Tongue (tissue), 2 donors: ENCODE data around the gene BCL2L1. TPM values are rescaled to one million over a fixed set of nuclear protein-coding genes. Genes with fewer than 3 reads are reported as not detected.

ENCODE experiments used
- DNase-seq: peaks from one replicate; pipeline ENCODE4 v3.0.0-alpha.2; 2015
- total RNA-seq: library from RNA; depleted of rRNA; stranded (reverse); fragments of >200 nt; gene quantifications from one replicate; pipeline ENCODE4 v1.2.3, GENCODE V29; 2014

The BCL2L1 gene
- total RNA-seq, 1 donor from 2014 or later = 37.2 TPM

DNA sequence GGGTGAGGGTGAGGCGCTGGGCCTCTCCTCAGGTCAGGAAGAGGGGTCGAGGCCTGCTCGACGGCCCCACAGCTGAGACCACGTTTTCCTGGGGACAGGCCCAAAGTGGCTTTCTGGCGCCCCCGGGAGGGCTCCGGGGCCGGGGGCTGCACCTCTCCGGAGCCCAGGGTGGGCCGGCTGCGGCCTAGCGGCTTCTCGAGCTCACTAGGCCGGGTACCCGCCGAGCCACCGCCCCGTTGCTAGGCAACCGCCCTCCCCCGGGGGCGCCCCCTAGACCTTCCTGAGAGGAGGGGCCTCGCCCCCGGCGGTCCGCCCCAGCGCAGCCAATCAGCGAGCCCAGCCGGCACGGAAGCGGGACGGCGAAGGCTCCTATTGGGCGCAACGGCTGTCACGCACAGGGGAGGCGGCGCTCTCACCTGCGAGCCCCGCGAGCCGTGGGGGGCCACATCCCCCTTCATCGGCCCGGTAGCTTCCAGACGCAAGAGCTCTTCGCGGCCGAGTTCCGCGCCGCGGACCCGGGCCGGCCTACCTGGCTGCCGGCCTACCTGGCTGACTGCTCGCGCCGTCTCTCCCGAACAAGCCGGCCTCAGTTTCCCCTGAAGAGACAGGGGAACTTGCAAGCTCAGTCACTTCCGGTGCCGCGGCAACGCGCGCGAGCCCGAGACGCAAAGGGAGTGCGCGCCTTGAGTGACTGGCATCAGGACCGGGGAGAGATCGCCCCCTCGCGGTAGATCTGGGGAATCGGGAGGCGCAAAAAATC, 831 bp upstream of the BCL2L1 start:
- DNase-seq = peak; percentile 99

DNA sequence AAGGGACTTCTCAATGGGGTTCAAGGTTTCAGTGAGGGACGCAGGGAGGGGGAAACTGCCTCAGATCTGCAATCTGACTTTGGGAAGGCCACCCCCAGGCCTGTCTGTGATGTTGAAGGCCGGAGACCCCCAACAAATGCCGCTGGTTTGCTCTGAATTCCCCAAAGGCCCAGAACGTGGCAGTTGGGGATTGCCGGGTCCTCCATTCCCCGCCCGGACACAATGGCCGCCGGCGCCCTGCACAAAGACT, 326 bp upstream of the BCL2L1 start:
- DNase-seq = no peak

DNA sequence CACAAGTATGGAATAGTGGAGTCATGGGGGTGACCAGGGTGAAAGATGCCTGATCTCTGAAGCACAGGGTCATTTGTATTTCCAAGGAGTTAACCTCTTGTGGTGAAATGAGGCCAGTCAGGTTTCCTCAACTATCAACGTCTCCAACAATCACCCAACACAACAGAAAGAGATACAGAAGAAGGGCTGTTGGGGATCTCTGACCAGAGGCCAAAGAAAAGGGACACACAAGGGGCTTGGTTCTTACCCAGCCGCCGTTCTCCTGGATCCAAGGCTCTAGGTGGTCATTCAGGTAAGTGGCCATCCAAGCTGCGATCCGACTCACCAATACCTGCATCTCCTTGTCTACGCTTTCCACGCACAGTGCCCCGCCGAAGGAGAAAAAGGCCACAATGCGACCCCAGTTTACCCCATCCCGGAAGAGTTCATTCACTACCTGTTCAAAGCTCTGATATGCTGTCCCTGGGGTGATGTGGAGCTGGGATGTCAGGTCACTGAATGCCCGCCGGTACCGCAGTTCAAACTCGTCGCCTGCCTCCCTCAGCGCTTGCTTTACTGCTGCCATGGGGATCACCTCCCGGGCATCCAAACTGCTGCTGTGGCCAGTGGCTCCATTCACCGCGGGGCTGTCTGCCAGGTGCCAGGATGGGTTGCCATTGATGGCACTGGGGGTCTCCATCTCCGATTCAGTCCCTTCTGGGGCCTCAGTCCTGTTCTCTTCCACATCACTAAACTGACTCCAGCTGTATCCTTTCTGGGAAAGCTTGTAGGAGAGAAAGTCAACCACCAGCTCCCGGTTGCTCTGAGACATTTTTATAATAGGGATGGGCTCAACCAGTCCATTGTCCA, 1.0 kb downstream of the BCL2L1 start:
- no peak for DNase-seq

DNA sequence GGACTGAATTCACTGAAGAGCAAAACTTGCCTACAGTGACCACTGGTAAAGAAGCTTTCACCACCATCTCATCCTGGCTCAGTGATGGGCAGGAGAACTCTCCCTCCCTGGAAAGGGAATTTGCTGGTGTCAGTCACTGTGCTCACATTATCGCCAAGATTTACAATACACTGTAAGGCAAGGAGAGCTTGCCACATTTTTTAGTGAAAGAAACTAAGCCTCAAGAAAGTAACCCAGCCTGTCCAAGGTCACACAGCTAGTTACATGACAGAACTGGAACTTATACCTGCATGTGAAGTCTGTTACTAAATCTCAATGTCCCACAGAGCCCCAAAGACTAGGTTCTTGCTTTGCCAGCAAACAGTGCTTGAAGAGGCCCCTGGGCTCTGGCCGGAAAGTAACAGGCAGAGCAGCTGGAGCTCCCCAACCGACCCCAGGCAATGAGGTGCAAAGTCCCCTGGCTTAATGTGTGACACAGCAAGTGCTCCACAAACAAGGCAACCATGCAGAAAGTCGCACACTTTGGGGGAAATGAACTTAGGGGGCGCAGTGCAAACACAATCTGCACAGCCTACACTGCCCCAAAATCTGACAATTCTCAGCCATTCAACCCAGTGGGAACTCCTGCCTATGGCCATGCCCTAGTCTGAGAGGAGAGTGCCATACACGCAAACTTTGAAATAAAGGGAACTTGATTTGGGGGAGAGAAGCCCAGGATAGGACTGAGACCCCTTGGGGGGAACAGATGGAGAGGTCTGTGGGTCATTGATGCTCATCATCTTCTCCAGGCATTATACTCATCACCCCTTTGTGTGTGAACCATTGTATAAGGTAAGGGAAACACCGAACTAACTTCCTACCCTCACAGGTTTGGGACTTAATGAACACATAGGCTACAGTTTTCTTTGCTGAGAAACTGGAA, 1.9 kb downstream of the BCL2L1 start:
- DNase-seq = peak; percentile 65

DNA sequence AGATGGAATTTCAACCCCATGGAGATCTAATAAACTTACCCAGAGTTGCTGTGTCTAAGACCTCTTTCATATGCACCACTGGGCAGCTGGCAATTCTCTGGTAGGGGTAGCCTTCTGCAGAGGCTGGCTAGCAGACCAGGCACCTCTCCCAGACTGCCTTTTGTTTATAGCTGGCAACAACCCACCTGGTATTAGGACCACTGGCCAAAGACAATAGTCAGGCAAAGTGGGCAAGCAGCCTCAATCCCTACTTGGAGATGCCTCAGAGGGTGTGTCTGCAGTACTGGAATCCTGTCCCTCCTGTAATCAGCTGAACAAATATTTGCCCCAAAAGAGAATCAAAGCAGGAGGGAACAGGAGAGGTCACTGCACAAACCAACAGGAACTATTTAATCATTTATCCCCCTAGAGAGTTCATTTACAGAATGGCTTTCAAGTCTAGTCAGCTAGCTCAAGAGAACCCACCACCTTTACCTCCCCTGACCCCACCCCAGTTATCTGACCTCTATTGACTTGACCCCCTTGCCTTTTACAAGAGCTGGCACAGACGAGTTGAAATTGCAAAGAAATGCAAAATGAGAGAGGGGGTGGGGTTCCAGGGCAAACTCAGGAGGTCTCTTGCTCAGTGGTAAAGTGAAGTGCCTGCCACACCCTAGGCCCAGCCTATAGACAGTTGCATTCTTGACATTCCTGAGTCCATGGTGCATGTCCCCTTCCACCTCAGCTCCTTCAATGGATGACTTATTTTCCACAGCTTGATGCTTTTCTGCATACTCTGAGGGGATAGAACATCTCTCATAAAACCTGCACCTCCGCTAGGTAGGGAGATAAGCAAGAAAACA, 2.8 kb downstream of the BCL2L1 start:
- DNase-seq = peak; percentile 53

DNA sequence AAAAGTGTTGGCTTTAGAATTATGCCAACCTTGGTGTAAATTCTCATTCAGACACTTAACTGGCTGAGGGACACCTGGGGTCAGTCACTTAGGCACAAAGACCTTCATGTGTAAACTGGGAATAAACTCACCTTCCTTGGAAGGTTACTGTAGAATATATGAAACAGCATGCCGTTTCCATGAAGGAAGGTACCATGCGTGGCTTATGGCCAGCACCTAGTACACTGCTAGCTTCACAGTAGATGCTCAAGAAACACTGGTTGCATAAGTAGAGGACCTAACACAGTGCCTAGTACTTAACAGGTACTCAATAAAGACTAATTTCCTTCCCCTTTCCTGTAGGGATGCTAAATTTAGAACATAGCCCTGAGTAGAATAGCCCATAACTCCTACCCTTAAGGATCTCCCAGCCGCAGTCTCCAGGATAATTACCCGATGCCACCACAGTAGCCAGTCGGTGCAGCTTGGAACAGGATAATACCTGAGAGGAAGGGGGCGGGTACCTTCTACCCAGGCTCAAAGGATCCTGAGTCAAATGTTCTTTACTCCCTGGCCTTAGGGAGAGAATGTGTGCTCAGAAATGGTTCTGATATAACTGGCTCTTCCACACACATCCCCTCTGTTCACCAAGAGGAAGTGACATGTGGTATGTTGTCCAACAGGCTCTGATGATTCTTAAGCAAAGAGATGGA, 3.6 kb downstream of the BCL2L1 start:
- peak; percentile 65 for DNase-seq

DNA sequence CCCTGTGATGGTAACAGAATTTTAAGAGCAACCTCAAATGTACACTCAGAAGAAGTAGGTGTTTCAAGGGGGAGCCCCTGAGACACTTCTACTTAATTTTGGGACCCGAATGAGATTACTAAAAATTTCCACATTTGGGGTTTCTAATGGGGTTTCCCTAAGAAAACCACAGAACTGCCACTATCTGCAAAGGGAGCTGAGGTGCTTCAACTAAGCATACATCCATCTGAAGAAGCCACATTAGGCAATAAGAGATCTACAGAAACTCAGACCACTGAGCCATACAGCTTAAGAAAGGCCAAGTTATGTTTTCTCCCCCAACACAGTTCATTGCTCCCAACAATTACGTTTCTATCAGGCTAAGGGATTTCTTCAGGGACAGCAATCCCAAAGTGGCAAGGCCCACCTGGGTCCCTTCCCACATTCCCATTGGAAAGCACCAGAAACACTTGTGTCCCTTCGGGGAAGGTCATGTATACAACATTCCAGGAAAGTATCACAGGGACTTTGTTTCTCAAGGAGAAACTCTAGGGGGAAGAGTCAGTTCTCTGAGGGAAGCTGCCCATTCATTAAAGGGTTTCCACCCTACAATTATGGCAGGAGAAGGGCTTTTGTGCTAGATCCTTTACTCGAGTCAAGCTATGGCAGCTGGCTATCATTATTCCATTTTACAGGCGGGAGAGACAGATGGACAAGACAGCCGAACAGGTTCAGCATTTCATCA, 5.0 kb downstream of the BCL2L1 start:
- no peak for DNase-seq

DNA sequence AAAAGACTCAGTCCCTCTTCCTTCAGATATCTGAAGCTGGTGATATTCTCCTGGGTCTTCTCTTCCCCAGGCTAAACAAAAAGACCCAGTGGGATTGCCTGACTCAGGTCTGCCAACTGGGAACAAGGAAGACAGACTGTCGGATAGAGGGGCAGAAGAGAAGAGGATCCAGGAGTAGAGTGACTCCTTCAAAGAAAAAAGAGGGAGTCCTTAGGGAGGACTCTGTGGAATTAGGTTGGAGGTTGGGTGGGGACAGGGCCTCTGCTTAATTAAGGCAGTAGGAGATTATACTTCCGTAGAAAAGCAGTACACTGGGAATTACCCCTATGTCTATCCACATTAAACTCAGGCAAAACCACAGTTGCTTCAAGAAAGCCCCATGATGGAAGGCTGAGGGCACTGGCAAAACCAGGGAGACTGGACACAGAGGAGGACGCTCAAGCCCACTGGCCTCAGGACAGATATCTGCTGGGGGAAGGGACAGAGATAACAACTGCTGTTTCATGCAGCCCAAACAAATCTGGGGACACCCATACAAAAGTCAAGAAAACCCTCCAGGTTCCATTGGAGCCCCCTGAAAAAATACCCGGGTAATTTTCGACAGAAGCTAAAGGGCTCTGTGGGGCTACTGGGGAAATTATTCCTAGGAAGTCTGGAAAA, 5.7 kb downstream of the BCL2L1 start:
- no peak for DNase-seq

DNA sequence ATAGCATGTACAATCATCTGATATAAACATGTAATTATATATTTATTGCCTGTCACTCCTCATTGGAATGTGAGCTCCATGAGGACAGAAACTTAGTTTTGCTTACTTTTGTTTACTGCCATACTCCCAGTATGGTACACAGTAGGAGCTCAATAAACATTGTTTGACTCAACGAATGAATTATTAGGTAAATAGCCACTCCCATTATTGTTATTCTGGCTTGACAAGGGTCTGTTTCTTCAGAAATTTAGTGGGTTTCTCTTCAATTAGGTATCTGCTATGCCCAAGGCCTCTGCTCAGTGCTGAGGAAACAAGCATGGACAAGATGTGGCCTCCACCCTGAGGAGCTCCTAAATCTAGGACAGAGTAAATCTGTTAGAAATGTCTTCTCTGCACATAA, 6.3 kb downstream of the BCL2L1 start:
- DNase-seq = no peak

DNA sequence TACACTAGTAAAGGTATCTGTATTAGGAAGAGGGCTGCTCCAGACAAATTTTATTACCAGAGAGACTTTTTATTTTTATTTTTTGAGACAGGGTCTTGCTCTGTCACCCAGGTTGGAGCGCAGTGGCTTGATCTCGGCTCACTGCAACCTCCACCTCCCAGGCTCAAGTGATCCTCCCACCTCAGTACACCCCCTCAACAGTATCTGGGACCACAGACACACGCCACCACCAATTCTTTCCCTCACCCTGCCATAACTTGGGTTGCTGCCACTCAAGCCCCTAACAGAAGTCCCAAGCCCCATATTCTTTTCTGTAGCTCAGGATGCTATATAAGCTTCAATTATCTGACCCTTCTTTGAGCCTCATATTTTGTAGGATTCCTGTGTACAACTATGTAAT, 6.9 kb downstream of the BCL2L1 start:
- DNase-seq = no peak

DNA sequence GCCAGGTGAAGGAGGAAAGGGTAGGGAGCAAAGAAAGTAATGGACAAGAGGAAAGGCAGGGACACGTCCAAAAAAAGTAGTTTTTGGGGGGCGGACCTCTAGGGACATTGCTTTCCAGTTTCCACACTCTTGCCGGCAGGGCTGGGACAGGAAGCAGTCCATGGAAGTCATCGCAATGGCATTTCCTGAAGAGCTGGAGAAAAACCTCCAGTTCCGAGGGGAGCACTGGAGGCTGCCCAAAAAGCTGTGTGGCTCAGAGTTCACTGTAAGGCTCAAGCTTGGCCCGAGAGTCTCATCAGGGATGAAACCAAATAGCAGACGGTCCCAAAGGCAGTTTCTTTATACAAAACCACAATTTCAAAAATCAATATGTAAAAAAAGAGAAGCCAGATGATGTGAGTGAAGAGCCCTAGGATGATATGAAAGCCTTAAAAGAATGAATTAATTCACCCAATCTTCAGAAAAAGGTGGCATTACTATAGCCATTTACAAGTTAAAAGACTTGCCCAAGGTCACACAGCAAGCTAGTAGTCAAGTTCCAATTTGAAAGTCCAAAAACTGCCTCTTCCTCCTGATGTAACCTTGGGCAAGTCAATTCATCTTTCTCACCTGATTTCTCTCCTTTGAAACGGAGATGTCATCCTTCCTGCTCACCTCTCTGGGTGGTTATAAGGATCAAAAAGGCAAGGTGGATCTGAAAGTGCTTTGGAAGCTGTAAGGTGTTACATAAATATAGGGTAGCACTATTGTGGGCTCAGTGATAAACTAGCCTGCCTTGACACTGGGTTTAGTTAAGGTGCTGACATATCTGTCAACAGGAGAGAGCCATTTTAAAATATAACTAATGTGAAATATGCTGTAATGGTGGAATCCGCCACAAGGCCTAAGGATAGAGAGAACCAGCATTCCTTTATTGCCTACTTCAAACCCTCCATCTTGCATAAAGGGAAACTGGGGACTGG, 9.1 kb downstream of the BCL2L1 start:
- DNase-seq = peak; percentile 64

DNA sequence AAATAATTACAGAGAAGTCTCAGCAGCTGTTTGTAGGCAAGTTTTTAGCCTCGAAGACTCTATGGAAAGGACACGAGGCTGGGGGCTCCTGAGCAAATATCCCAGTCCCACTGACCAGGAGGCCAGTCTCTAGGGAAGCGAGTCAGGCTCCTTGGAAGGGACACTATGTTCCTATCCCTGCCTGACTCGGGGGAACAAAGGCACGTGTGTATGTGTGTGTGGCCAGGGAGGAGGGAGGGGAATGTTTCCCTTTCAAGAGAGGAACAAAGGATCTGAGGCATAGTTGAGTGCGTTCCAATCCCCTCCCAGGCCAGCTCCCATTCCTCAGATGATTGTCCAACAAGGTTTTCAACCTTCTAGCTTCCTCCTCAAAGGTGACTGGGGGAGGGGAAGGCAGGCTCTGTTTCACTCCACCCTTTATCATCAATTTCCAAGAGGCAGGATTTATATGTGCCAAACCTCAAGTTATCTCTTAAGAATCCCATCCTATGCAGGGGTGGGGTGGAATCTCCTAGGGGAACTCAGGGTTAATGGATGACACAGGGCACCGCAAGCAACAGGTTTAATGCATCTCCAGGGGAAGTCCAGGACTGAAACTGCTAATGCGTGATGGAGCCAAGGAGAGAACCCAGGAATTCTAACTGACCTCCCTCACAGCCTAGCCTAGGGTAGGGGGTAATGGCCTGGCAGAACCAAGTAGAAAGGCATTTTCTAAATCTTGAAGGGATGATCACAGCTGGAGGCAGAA, 9.9 kb downstream of the BCL2L1 start:
- peak; percentile 76 for DNase-seq

DNA sequence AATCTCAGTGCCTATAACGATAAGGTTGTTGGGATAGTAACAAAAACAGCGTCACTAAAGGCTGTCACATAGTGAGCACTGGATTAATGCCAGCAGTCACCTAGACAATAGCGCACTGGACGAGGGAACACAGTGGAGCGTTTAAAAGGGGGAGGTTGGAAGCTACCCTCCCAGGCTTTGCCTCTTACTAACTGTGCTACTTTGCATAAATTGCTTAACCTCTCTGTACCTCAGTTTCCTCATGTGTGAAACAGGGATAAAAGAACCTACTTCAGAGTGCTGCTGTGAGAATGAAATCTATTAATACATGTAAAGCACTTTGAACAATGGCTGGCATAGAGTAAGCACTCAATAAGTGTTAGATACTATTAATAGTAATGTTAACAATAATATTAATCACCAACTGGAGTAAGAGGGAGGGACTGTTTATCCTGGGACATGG, 10.5 kb downstream of the BCL2L1 start:
- peak; percentile 50 for DNase-seq

DNA sequence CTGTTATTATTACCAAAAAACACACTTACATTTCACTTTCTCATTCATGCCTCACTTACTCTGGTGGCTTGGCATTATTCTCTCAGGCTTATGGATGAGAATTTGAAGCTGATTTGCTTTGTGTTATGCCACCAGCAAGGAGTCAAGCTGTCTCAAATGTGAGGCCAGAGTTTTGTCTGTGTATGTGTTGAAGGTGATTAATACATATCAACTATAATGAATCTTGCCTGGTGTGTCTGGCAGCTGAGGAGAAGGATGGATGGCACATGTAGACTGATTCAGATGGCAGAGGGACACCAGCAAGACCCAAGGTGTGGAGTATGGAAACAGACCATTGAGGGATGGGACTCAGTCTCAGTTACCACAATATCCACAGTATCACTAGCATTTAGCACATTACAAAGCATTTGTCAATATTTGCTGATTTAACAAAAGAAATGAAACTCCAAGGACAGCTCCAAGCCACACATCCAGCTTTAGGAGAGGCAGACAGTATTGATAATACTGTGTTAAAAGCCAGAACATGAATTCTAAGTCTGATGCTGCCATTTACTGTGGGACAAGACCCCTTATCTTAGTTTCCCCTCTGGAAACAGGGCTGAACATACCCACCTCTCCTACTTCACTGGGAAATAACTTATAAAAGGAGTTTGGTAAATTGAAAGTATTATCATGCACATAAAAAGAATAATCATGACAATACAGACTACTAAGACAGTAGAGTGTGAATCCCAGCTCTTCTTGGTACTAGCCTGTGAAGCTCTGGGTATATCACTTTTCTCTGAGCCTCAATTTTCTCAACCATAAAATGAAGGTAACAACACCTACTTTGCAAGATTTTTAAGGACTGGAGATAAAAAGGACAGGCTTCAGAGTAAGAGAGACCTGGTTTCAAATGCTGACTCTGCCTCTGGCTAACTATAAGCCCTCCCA, 11.2 kb downstream of the BCL2L1 start:
- no peak for DNase-seq

DNA sequence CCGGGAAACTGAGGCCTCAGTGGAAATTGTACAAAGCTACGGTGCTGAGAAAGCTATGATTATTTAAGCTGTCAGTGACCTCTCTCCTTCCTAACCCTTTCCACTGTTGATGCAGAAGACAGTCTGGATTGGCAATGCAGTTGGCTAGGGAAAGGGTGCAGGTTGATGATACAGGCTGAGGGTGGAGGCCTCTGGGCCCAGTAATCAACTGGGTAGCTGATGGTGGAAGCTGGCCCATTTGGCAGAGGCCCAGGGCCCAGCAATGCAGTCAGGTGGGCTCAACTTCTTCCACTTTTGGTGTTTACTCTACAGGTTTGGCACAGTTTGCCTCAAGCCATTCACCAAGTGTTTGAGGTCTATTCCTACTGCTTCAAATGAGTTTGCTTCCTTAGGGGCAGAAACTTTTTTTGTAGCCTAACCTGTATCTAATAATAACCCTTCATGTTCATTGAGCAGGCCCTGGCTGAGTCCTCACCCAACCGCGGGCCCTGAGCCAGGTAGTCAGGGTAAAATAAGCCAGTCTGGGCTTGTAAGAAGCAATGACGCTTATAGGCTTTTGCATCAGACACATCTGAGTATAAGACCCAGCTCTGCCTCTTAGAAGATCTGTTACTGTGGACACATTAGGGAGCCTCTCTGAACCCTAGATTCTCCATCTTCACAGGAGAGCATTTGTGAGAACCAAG, 12.1 kb downstream of the BCL2L1 start:
- DNase-seq = peak; percentile 54

DNA sequence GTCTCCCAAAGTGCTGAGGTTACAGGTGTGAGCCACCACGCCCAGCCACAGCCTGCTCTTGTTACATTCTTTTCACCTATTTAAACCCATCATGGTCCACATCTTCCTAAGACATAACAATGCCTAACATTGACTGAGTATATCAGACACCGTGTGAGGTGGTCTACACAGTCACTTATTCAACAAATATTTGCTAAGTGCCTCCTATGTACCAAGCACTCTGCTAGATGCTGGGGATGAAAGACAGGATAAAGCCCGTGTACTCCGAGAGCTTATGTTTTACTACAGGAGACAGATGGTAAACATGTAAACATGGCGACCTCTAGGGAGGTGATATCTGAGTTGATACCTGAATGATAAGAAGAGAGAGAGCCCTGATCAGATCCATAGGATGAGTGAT, 12.7 kb downstream of the BCL2L1 start:
- DNase-seq = no peak
